Stimulated activated CD4-positive, alpha-beta T cell treated with anti-CD3 and anti-CD28 coated beads, Interleukin-12 subunit alpha, Interleukin-12 subunit beta, amount 100 ng/mL, for 4 hours (primary cell): ENCODE results near the gene SVIL.

Experiments
- DNase-seq: peaks from one replicate; pipeline ENCODE4 v3.0.0-alpha.2; 2020

Gene SVIL, protein sequence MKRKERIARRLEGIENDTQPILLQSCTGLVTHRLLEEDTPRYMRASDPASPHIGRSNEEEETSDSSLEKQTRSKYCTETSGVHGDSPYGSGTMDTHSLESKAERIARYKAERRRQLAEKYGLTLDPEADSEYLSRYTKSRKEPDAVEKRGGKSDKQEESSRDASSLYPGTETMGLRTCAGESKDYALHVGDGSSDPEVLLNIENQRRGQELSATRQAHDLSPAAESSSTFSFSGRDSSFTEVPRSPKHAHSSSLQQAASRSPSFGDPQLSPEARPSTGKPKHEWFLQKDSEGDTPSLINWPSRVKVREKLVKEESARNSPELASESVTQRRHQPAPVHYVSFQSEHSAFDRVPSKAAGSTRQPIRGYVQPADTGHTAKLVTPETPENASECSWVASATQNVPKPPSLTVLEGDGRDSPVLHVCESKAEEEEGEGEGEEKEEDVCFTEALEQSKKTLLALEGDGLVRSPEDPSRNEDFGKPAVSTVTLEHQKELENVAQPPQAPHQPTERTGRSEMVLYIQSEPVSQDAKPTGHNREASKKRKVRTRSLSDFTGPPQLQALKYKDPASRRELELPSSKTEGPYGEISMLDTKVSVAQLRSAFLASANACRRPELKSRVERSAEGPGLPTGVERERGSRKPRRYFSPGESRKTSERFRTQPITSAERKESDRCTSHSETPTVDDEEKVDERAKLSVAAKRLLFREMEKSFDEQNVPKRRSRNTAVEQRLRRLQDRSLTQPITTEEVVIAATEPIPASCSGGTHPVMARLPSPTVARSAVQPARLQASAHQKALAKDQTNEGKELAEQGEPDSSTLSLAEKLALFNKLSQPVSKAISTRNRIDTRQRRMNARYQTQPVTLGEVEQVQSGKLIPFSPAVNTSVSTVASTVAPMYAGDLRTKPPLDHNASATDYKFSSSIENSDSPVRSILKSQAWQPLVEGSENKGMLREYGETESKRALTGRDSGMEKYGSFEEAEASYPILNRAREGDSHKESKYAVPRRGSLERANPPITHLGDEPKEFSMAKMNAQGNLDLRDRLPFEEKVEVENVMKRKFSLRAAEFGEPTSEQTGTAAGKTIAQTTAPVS (N-terminal part only)

DNA sequence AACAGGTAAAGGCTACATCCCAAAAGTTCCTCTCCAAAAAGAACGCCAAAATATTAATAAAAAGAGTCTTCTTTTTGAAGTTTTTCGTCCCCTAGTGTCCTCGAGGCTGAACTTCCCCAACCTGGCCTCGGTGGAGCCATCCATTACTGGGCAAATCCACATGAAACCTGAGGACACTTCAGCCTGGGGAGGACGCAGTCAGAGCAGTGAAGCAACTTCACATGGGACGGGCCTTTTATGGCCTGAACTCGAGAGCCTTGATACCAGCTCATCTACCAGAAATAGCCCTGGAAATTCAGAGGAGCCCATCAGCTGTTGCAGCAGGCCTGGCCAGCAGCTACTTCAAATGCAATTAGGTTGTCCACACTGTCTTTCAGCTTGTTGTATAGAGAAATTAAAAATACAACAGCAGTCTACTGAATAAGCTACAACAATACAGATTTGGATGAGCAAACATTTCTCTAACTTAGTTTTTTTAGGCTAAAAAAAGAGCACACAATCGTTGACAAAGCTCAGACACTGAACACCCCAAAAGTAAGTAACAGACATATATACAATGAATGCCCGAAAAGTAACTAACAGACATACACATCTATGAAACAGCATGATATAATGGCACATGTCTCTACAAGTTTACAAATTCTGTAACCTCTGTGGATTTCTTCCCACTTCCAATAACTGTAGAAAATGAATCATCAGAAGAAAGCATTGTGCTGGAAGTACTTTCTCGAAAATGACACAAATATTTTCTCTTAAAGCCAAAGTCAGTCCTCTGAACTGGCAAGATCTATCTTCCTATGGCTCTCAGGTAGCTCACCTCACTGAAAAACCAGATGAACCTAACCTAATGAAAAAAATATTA, at the start of gene SVIL:
TSS of gene SVIL (minus strand) at position 208 of the 862 bp plus-strand sequence. CDS start 79,913 bp downstream, outside the sequence.
- no peak for DNase-seq

DNA sequence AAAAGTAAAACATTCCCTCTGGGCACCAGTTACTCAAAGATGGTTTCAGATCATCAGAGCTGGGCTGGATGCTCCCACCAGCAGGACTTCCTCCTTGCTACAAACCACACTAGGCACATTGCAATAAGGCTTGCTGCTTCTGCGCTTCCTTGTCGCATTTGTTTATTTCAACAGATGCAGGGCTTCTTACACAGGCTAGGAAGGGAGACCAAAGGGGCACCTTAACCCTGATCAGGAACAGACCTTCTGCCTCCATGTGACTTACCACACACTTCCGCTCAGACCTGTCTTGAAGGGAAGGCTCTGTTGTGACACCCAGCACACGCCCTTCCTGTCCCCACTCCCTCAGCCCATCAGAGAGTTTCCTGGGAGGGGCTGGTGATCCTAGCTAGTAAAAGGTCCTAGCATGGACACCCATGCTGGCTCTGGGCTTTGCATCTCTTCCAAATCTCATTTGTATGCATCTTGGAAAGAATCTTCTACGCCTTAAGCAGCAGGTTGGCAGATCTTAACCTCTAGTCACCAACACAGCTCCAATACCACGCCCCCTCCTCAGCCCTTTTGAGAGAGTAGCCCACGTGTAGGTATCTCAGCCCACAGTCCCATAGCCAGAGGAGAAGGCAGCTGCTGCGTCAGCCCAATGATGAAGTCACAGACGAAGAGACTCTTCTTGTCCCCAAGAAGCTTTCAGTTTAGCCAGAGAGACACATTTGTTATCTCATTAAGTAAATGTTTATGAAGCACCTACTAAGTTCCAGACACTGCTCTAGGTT, 47.1 kb upstream of the SVIL start:
- DNase-seq = peak; percentile 10

DNA sequence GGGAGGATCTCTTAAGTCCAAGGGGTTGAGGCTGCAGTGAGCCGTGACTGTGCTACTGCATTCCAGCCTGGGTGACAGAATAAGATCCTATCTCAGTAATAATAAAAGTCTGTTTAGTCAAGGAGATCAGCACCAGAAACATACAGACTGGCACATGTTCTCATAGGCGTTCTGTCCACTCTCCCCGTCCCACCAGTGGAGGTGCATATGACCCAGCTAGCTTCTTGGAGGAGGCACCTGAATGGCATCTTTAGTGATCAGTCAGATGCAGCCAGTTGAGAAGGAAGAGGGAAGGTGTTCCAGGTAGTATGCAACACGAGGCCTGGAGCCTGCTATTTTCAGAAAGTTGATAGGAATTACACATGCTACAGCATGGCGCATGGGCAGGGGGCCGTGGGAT, 45.3 kb upstream of the SVIL start:
- no peak for DNase-seq

DNA sequence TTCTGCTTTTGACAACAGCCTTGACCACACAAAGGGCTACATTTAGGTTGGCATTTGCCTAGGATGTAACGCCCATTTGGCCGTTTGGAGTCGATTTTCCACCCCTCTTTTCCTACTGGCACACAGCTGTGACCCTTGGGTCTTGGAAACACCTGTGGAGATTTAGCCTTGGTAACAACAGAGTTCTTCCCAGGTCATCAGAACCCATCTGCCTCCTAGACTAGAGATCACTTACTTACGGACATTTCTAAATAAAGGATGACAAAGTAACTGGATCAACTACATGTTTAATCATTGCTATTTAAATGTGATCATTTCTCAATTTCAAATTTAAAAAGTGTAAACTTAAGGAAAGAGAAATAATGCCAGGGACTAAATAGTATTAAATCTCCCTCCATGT, 42.0 kb upstream of the SVIL start:
- DNase-seq = no peak

DNA sequence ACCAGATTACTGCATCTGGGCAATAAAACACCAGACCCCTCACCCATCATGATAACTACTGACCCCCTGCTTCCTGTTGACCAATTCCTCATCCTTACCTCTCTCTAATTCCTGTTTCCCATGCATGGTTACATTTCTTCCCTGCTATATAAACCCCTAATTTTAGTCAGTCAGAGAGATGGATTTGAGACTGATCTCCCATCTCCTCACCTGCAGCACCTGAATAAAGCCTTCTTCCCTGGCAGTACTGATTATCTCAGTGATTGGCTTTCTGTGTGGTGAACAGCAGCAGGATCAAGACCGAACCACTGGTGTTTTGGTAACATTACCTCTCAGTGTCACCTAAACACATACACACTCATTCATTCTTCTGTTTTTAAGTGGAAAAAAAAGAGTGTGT, 41.2 kb upstream of the SVIL start:
- no peak for DNase-seq

DNA sequence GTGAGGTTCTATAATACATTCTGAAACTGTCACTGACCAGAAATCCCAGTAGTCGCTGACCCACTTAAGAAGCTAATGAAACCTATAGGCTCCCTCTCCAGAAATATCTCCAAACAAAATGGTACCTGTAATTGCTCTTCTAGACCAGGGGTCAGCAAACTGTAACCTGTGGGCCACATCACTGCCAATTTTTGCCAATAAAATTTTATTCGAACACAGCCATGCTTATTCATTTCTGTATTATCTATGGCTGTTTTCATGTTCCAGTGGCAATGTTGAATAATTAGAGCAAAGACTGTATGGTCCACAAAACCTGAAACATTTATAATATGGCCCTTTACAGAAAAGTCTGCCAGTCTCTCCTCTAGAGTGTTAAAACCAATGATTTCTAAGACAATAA, 37.2 kb upstream of the SVIL start:
- no peak for DNase-seq

DNA sequence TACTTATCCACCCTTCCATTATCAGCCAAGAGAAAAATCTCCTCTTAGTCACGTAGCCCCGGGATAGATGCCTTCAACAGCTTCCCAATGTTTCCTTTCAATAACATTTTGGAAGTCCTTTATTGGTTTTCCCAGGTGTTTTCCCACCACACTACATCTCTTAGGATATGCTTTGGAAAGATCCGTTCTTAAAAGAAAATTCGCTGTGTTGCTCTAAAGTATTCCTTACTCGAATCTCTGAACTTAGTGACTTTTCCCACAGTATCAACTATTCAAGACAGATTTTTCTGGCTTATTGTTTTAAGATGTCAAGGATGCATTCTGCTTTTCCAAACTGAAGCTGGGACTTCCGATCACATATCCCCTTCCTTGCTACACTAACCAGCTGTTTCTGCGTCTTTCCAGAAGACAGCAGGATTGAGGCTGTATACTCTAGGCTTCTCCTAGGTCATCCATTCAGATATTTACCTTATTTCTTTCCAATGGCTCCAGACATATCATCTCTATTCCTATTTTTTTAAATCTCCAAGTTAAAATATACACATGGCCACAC, 36.5 kb upstream of the SVIL start:
- no peak for DNase-seq

DNA sequence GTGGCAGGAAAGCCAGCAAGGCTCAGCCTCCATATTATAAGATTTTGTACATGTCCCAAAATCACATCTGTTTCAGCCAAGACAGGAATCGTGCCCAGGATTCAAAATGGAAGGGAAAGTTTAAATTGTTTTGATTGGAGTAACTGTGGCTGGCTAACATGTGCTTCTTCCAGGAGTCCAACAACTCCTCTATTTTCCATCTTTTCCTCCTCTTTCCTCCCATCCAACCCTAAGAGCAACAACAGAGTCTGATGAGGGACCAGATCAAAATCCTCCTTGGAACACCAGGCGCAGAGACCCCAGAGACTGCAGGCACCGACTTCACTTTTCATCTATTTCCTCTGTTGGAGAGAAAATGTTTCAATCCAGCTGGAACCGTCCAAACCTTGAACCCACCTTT, 36.0 kb upstream of the SVIL start:
- no peak for DNase-seq

DNA sequence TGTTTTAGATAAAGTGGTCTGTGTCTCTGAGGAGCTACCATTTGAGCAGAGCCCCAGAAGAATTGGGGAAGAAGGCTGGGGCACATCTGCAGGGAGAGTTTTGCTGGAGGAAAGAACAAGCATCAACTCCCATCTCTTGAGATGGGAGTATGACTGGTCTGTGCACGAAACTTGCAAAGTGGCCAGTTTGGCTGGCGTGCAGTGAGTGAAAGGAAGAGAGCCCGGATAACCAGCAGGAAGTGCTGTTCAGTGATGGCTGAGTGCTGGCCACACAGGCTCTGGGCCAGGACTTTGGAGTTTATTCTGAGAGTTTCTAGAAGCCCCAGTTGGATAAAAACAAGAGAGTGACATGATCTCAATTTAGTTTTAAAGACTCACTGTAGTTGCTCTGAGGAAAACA, 34.4 kb upstream of the SVIL start:
- no peak for DNase-seq

DNA sequence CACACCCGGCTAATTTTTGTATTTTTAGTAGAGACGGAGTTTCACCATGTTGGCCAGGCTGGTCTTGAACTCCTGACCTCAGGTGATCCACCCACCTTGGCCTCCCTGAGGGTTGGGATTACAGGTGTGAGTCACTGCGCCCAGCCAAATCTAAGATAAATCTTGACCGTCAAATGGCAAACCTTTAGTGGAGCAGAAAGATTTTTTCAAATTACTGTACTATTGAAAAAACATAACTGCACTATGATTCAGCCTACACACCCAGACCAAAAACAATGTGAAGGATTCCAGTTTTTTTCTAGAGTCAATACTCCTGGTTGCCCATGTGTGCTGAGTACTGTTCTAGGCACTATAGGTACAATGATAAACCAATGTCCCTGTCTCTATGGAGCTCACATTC, 33.9 kb upstream of the SVIL start:
- no peak for DNase-seq

DNA sequence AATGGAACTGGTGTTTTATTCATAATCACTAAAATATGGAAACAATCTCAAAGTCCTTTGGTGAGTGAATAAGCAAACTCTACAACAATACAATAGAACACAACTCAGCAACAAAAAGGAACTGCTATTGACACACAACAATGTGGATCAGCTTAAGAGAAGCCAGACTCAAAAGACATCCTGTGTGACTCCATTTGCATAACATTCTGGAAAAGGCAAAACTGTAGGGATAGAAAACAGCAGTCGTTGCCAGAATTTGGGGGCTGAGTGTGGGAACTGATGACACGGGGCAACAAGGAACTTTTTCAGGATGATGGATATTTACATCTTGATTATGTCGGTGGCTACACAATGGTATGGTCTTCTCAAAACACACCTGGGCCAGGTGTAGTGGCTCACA, 32.4 kb upstream of the SVIL start:
- DNase-seq = no peak

DNA sequence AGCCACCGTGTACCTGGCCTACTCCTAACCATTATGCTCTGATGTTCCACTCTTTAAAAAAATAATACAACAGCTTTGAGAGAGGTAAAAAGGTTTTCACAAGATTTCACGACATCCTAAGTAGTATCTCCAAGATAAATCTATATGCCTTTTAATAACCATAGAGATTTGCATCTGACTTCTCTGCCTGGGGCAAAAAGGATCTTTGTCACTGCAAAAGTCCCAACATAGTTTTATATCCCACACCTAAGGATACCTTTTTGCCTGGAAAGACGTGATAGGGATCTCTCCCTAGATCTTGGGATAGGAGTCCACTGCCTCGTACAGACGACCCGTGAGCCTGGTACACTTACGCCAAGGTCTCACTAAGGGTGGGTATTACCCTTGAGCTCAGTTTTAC, 31.4 kb upstream of the SVIL start:
- DNase-seq = no peak

DNA sequence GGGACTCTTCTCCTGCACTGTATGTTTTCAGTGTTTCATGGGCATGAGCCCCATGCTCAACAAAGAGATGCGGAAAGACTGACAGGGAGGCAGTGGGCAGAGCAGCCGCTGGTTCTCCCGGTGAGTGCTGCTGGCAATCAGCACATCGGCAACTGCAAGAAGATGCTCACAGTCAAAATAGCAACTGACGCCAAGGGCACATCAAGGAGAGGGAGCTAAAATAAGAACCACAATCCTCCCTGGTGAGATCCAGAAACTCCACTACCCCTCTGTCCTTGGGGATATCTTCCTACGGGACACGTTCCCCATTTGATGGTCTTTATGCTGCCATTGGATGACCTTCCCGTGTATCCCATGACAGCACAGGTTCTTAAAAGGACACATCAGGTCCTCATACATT, 28.9 kb upstream of the SVIL start:
- no peak for DNase-seq

DNA sequence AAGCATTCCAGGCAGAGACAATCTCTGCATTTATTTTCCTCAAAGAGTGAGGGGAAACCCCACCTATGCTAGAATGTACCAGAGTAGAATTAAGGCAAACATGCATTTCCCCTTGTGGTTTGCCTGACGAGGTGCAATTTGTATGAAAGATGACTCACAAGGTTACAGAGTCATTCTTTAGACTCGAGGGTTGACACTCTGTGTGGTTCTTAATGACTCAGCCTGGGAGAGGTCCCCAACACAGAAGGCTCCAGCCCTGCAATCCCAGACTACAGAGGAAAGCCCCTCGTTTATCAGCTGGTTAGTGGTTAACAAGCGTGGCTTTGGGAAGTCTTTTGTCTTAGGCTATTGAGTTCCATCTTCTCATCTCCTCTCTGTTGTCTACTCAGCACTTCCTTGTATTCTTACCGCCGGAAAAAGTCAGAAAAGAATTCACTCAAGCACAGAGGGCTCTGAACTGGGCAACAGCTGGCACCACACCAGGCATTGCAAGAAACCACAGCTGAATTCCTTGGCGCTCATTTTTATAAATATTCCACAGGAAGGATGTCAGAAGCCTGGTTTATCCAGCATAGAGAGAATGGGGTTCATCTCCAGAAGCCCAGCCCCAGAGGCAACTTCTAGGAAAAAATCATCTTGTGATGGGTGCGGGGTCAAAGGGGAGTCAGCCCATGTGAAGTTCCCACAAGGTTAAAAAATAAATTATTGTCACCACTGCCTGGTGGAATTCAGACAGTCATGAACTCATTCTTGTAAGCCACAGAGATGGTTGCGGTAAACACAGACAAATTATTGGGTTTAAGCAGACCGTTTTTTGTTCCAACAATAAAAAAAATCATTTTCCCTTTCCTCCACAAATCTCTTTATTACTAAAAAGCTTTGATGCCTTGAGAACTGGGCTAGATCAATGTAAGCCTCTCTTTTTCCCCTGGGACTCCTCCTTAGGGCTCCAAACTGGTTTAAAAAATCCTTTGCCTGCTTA, 24.5 kb upstream of the SVIL start:
- peak; percentile 36 for DNase-seq

DNA sequence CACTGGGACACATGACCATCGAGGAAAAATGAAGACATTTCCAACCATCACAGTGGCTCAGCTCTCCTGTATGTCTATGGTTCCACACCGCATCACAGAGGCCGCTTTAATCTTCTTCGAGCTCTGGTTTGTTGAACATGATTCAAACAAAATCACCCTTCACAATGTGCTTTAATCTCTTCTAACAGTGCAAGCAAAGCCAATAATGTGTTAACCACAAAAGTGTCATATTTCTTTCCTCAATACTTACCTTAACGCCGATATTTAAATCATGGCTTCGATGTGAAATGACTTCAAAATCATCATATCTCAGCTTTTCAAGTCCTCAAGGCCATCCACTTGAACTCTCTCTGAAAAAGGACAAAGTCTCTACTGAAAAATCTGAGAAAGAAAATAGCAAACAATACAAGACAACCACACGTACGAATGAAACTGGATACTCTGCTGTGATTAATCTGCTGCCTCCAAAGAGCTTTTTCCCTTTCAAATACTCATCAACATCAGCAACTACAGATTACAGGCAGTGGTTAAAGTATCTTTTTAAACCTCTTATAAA, 23.0 kb upstream of the SVIL start:
- no peak for DNase-seq

DNA sequence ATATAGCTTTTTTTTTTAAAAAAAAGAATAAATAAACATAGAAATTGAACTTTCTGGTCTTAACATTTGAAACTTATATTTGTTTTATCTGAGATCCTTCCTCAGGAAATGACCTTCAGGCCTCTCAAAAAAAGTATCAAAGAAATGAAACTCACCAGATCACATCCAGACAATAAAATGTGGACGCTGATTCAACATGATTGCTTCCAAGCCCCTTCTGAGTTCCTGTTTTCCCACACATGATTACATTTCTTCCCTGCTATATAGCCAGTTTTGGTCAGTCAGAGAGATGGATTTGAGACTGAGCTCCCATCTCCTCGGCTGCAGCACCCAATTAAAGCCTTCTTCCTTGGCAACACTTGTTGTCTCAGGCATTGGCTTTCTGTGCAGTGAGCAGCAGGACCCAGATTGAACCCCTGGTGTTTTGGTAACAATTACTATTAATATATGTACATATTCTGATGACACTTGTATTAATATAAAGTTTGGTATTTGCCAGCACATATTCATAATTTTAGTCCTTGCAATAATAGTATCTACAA, 21.8 kb upstream of the SVIL start:
- DNase-seq = no peak

DNA sequence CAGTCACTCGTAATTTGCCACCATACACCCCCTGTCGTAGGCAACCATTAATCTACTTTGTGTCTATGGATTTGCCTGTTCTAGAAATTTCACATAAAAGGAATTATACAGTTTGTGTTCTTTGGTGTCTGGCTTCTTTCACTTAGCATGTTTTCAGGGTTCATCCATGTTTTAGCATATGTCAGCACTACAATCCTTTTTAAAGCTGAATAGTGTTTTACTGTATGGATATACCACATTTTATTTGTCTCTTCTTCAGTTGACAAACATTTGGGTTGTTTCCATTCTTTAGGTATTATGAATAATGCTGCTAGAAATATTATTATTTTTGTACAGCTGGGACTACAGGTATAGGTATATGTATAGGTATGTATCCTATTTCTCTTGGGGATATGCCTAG, 17.4 kb upstream of the SVIL start:
- no peak for DNase-seq

DNA sequence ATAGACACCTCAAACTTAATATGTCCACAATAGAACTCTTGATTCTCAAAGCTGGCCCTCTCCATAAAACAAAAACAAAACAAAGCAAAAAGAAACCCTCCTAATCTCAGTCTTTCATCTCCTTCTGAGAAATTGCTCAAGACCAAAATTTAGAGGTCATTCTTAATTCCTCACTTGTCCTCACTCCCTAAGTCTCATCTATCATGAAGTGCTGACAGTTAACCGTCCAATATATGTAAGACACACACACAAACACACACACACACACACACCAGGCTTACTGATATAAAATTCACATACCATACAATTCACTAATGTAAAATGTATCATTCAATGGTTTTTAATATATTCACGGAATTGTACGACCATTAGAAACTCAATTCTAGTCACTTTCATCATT, 17.0 kb upstream of the SVIL start:
- no peak for DNase-seq

DNA sequence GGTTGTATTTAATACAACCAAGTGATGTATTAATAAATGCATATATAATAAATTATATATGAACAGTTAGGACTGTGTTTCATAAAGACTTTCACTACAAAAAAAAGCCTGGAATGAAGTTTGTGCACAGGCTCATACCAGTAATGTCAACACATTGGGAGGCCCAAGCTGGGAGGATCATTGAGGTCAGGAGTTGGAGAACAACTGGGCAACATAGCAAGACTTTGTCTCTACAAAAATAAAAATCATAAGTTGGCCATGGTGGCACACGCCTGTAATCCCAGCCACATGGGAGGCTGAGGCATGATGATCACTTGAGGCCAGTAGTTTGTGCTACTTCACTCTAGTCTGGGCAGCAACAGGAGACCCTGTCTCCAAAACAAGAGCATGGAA, 15.8 kb upstream of the SVIL start:
- no peak for DNase-seq
